OCI-LY3 (cell line): Measurements from ENCODE around the gene NT5C2.

Experiments used
- EZH2phosphoT487 ChIP-seq: fragments of 200-600 bp; shearing (Covaris generic); IDR thresholded peaks from 2 replicates; pipeline ENCODE4 v1.6.1; 2018; ENCODE audit warnings: antibody characterized with exemption, mixed run types, low read depth
- TF ChIP-seq, protein P1 (sequence below): fragments of 200-600, 300-600 bp; sonication (generic); IDR thresholded peaks from 2 replicates; pipeline ENCODE4 v1.5.1; 2014; ENCODE audit warnings: antibody characterized with exemption, low read length, low read depth

GRCh38 chr10:103067484-103067883 lies 125.6 kb downstream of the NT5C2 start:
- TF ChIP-seq, protein P1, sequence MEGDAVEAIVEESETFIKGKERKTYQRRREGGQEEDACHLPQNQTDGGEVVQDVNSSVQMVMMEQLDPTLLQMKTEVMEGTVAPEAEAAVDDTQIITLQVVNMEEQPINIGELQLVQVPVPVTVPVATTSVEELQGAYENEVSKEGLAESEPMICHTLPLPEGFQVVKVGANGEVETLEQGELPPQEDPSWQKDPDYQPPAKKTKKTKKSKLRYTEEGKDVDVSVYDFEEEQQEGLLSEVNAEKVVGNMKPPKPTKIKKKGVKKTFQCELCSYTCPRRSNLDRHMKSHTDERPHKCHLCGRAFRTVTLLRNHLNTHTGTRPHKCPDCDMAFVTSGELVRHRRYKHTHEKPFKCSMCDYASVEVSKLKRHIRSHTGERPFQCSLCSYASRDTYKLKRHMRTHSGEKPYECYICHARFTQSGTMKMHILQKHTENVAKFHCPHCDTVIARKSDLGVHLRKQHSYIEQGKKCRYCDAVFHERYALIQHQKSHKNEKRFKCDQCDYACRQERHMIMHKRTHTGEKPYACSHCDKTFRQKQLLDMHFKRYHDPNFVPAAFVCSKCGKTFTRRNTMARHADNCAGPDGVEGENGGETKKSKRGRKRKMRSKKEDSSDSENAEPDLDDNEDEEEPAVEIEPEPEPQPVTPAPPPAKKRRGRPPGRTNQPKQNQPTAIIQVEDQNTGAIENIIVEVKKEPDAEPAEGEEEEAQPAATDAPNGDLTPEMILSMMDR = no peak
- TF ChIP-seq EZH2phosphoT487 = no peak
